Tibial artery (tissue), 4 donors: ENCODE results near the gene MYLK.

Experiments
- DNase-seq, 2 donors: peaks; one replicate each; pipeline ENCODE4 v3.0.0-alpha.2; 2019
- H3K27ac ChIP-seq, 2 donors: fragments of 200-600 bp; sonication (generic) in 1 of 2; 1 replicate in 1 of 2; 2 replicates in 1 of 2; pipeline ENCODE4 v1.5.1; 2018 to 2019; ENCODE audit warnings: mild to moderate bottlenecking in 1 of 2
- H3K27me3 ChIP-seq, 2 donors: fragments of 200-600 bp; sonication (generic) in 1 of 2; one replicate each; pipeline versions ENCODE4 v1.5.1 to v1.6.0; 2016 to 2019
- H3K36me3 ChIP-seq, 3 donors: fragments of 200-600 bp; sonication (generic) in 2 of 3; one replicate each; pipeline ENCODE4 v1.5.1; 2016 to 2019; ENCODE audit warnings: mild to moderate bottlenecking in 2 of 3
- H3K4me1 ChIP-seq, 4 donors: fragments of 200-600 bp; sonication (generic) in 2 of 4; 1 replicate in 3 of 4; 2 replicates in 1 of 4; pipeline ENCODE4 v1.5.1; 2016 to 2019
- H3K4me3 ChIP-seq, 2 donors: fragments of 200-600 bp; sonication (generic) in 1 of 2; 1 replicate in 1 of 2; 2 replicates in 1 of 2; pipeline ENCODE4 v1.5.1; 2018 to 2019; ENCODE audit warnings: mild to moderate bottlenecking in 2 of 2
- H3K9me3 ChIP-seq, 3 donors: fragments of 200-600 bp; sonication (generic) in 1 of 3; one replicate each; pipeline ENCODE4 v1.5.1; 2016 to 2019
- CTCF ChIP-seq, 2 experiments: fragments of 200-600 bp in 1 of 2; fragments of 450-650 bp in 1 of 2; IDR thresholded peaks; one replicate each; pipeline ENCODE4 v1.5.1; 2017 to 2019; ENCODE audit warnings: antibody characterized with exemption in 2 of 2, mild to moderate bottlenecking in 1 of 2, moderate library complexity in 1 of 2
- intact Hi-C: fragments of 100-400 bp; cut with DNase I; formaldehyde crosslinking; loops from one replicate; pipeline ENCODE4 v1.15.0; 2023; ENCODE audit warnings: low total_unique reads

The MYLK gene

GRCh38 chr3:123801474-123801873 lies 82.7 kb downstream of the MYLK start:
- Histone ChIP-seq H3K9me3 (no peaks in the 10 kb centered on the region), H3K36me3 (peaks cover 0 to 6% (median 0%) of the 10 kb centered on the region in 3 donors), H3K4me1 (peaks cover 0 to 16% (median 13%) of the 10 kb centered on the region in 4 donors), H3K27ac (no peak overlapping the region), H3K27me3 (no peaks in the 10 kb centered on the region), H3K4me3 (no peak overlapping the region)
- TF ChIP-seq CTCF (IDR thresholded peaks at IDR 0.05), result no peak
- intact Hi-C loops, result no loop called here
- DNase-seq, result no peak

- no peak for DNase-seq
- peaks cover 0 to 6% (median 0%) of the 10 kb centered on the region in 3 donors for H3K36me3 ChIP-seq
- peaks cover 0 to 16% (median 13%) of the 10 kb centered on the region in 4 donors for H3K4me1 ChIP-seq
- no peaks in the 10 kb centered on the region for H3K27me3 ChIP-seq
- H3K27ac ChIP-seq, result peak overlapping the region; percentile 37 to 57
- no peaks in the 10 kb centered on the region for H3K9me3 ChIP-seq
- intact Hi-C loops, result no loop called here
- no peak for TF ChIP-seq CTCF (IDR thresholded peaks at IDR 0.05)
- H3K4me3 ChIP-seq, result no peak overlapping the region
Measured at GRCh38 chr3:123800362-123800682, 83.8 kb downstream of the MYLK start.

- Histone ChIP-seq H3K9me3 (no peaks in the 10 kb centered on the region), H3K36me3 (peaks cover 0 to 6% (median 0%) of the 10 kb centered on the region in 3 donors), H3K27ac (peak overlapping the region; percentile 37 to 57), H3K4me3 (peak overlapping the region in 1 of 2 donors; percentile 23), H3K27me3 (no peaks in the 10 kb centered on the region), H3K4me1 (peaks cover 0 to 16% (median 13%) of the 10 kb centered on the region in 4 donors)
- DNase-seq, result no peak
- TF ChIP-seq CTCF (IDR thresholded peaks at IDR 0.05), result no peak
- intact Hi-C loops, result no loop called here
Measured at GRCh38 chr3:123799544-123800361, 84.4 kb downstream of the MYLK start.

- Histone ChIP-seq H3K27me3 (no peaks in the 10 kb centered on the region), H3K4me1 (peaks cover 0 to 16% (median 13%) of the 10 kb centered on the region in 4 donors), H3K9me3 (no peaks in the 10 kb centered on the region), H3K27ac (no peak overlapping the region), H3K4me3 (no peak overlapping the region), H3K36me3 (peaks cover 0 to 5% (median 0%) of the 10 kb centered on the region in 3 donors)
- intact Hi-C loops, result no loop called here
- TF ChIP-seq CTCF (IDR thresholded peaks at IDR 0.05), result no peak
- no peak for DNase-seq
Measured at GRCh38 chr3:123798550-123798949, 85.6 kb downstream of the MYLK start.

GRCh38 chr3:123795471-123796251 lies 88.5 kb downstream of the MYLK start:
- Histone ChIP-seq H3K27ac (no peak overlapping the region), H3K27me3 (no peaks in the 10 kb centered on the region), H3K4me3 (no peak overlapping the region), H3K9me3 (no peaks in the 10 kb centered on the region), H3K4me1 (peaks cover 0 to 16% (median 13%) of the 10 kb centered on the region in 4 donors), H3K36me3 (peaks cover 0 to 8% (median 0%) of the 10 kb centered on the region in 3 donors)
- intact Hi-C loops, result no loop called here
- no peak for TF ChIP-seq CTCF (IDR thresholded peaks at IDR 0.05)
- no peak for DNase-seq
